ENCODE data around the gene ARSB.
"Not testable (repeated sequence)": the region's sequence is repeated elsewhere in the genome, so short reads cannot be mapped to it uniquely, and the experiment has no call there.

Gene ARSB

DNA sequence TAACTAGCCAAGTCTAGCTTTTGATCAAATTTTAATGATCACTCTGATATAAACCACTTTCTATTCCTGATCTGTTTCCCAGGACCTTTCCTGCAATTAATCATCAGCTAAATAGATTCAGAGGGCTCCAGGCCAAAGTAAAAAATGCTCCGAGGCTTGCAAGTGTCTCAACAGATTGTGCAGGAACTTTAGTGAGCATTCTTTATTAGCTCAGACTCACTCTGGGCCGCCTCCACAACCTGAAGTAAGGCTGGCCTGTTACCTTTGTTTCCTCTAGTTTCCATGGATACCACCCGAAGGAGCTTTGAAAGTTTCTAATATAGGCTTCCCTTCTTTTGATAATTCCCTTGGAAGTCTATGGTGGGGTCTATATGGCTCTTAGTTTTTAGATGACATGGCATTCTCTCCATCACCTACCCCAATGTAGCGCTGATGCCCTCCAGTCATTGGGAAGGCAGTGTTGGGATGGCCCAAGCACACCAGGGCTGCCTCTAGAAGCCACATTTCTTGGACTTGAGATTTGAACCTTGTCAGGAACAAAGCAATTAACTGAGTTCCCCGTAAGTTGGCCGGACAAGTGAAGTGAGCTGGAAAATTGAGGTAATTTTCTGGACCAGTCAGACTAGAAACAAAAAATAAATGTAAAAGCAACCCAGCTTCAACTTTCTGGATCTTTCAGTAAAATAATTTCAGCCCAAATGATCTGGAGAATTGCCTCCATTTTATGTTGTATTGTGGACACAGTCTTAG lies 238.9 kb downstream of the ARSB start:
- DNase-seq: no peak

DNA sequence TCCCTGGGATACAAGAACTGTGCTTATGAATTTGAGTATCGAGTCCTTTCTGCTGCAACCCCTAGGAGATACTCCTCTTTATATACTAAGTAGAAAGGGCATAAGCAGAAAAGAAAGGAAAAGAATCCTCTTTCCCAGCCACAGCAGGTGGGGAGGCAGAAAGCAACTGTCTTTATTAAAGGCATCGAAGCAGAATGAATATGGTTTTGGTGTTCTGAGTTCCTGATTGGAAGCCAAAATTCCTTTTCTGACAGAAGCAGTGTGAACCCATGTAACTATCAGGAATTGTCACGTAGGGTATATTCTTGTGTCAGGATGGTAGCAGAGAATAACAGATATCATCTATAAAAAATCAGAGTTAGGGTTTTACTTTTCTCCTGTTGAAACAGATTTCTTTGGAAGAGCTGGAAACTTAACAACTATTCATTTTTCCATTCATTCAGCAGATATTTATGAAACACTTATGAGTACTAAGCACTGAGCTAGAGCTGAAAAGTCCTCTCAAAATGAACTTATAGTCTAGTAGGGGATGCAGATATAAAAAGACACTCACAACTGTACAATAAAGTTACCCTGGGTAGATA lies 240.1 kb downstream of the ARSB start:
- DNase-seq: no peak

DNA sequence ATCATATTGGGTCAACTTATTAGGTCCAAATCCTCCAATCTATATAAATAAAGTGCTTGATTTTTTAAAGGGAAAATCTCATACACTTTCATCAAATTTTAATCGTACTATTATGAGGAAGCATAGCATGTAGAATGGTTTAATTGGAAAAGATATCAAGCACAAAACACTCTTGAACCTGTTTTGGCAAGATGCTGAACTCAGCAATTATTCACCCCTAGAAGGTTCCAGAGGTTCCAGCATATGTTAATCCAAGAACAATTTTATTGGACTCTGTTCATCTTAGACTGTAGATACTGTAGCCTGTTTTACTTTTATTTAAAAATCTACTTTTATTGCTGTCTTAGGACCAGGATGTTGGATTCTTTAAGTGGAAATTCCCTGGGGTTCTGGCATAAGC lies 244.1 kb downstream of the ARSB start:
- DNase-seq: no peak

DNA sequence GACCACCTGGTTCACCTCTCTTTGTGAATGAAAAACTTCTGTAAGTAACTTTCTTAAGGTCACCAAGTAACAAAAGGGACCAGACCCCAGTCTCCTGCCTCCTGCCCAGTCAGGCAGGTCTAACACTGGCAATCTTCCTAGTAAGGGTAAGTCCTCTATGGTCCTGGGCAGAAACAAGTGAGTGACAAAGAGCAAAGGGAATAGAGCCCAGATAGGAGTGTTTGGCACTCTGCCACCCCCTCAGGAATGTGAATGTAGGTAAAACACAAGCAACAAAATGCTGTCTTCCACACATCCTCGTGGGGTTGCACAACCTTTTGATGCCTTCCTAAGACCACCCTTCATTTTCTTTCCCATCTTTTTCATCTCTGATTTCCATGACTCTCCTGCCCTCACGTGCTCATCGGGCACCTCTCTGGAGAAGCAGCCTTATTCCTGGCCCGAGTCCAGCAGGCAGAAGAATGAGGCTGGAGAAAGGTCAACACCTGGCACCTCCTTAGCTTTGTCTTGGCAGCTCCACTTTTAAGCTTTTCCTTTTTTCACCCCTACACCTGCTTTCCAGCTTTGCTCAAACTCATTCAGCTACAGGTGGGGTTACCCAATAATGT lies 246.3 kb downstream of the ARSB start:
- DNase-seq: no peak

DNA sequence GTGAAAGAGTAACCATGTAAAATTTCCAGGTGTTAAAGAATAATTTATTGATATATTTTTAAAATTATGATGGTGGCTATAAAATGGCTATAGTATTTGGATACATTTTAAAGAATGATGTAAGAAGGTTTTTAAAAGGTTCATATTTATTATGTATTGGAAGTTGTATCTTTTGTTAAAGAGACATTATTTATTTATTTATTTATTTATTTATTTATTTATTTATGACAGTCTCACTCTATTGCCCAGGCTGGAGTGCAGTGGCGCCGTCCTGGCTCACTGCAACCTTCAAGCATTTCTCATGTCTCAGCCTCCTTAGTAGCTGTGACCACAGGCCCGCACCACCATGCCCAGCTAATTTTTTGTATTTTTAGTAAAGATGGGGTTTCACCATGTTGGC lies 247.0 kb downstream of the ARSB start:
- no peak for DNase-seq

DNA sequence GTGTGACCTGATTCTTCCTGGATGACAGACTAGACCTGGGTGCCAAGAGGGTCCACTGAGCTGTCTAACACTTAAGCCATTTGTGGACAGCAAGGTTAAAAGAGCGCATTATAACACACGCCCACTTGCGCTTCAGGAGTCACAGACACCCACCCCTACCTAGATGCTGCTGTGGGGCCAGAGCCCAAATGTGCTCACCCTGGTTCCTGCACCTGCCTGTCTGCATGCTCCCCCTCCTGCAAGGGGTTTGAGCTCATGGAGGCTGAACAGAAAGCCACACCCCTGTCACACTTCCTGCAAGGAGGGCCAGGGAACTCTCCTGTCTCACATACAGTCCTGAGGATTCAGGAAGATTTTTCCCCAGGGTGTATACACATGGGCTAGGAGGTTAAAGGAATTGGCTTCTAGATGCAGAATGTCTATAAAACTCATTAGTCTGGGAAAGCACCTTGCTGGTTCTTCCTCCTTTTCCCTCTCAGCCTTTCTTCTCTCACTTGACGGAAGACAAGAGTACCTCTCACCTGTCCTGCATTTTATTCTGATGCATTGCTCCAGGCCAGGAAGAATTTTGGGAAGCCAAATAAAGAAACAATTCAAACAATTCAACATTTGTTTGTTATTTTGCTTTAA lies 249.2 kb downstream of the ARSB start:
- no peak for DNase-seq

DNA sequence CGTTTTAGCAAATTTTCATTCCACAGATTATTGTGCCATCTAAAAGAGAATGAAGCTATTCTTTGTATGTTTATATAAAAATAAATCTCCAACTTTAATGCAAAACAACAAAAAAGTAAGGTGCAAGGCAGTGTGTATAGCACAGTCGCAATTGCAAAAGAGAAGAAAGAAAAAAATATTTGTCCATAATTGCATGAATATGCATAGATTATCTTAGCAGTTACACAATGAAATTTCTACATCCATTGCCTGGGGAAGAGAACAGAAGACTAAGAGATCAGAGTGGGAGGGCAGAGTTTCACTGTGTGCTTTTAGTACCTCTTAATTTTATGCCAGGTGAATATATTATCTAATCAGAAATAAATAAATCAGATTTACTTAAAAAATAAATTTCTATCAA lies 250.2 kb downstream of the ARSB start:
- DNase-seq: no peak

DNA sequence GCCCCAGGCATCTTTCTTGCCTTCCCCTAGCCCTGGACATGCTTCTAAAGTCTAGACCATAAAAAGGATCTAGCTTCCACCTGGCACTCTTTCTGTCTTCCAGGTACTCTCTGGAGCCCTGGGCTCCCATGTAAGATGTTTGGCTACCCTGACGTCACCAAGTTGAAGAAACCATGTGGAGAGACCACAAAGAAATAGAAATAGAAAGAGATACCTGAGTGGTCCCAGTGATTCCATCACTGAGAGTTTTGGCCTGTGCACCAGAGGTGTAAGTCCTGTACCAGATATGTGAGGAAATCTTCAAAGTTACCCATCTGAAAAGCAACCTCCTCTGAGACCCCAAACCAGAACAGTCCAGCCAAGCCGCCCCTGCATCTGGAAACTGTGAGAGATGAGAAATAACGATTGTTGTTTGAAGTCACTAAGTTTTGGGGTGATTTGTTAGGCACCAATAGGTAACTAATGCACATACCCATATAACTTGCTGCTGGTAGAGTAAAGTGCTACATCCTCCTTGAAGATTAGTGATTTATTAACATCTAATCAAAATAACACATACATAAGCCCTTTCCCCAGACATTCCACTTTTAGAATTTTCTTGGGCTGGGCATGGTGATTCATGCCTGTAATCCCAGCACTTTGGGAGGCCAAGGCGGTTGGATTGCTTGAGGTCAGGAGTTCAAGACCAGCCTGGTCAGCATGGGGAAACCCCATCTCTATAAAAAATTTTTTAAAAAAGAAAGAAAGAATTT lies 250.8 kb downstream of the ARSB start:
- no peak for DNase-seq

DNA sequence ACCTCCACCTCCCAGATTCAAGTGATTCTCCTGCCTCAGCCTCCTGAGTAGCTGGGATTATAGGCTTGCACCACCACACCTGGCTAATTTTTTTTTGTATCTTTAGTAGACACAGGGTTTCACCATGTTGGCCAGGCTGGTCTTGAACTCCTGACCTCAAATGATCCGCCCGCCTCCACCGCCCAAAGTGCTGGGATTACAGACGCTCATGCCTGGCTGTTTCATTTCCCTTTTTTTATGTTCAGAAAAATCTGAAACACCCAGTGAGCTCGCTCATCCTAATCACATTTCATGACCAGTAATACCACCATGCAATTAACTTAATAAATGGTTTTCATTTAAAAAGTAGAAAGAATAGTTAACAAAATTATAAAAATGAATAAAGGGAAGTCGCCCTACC lies 252.4 kb downstream of the ARSB start:
- DNase-seq: not testable (repeated sequence)

DNA sequence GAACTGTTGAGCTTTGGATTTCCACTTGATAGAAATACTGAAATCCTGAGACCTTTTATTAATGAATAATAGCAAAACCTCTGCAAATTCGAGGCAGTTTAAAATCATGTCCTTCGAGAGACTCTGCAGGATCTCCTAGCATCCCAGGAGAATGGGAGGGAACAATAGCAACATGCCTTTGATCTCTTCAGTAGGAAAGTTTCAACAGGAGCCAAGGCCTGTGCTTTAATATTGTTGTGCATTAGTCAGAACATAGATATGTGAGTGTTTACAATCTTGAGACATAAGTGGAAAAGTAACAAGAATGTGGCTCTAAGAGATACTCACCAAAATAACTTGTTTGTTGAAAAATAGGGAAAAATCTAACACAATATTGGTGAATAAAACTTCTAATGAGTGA lies 253.2 kb downstream of the ARSB start:
- no peak for DNase-seq

DNA sequence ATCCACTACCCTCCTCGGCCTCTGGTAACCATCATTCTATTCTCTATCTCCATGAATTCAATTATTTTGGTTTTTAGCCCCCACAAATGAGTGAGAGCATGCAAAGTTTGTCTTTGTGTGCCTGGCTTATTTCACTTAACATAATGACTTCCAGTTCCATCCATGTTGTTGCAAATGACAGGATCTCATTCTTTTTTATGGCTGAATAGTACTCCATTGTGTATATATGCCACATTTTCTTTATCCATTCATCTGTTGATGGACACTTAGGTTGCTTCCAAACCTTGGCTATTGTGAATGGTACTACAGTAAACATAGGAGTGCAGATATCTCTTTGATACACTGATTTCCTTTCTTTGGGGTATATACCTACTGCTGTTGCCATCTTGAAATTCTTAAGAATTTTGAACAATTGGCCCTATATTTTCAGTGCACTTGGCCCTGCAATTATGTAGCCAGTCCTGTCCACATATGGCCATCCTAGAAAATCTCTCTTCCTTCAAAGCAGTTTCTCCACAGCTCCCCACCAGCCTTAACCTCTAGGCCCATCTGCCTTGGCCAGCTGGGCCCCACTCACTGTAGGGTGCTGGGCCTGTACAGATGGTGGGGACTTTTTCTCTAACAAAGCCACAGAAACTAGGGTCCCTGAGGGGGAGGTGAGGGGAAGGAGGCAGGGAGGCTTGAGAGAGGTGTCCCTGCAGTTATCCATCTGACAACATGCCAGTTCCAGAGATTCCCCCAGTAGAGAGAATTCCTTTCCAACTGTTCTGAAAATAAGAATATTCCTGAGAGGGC lies 254.6 kb downstream of the ARSB start:
- no peak for DNase-seq

DNA sequence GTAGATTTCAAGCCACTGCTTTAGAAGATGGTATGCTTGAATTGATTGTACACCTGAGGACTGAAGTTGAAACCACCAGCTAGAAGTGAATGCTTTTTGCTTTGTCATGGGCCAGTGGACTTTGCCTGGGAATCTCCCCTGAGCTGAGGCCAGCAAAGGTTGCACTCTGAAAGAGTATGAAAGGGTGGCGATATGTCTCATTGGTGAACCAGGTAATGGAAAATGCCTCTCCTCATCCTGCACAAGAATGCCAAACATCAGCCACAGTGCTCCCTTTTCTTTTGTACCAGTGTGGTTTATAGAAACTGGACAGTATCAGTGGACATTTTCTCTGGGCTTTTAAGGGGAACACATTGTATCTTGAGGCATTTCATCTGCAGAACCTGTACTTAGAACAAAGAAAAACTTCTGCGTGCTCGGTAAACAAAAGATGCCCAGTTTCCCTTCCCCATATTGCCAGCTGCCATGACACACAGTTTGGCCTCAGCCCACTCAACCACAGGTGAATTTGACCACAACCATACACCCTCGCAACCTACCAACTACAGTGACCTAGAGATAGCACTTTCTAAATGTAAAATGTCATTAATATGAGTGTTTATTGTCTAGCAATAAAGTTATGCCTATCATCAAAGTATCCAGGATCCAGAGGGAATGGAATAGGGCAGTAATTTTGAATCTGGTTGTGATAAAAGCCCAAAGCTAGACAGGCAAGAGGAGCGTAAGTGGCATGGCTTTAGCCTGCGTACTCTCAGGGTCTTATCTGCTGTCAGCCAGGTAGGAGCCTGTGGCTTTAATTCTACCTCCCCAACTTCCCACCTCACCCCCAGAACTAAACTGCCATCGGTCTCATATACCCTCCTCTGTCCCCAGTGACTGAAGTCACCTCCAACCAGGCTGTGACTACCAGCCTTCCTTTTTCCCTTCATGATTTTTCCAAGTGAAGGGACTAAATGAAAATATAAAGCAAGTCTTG lies 257.0 kb downstream of the ARSB start:
- DNase-seq: no peak
